IMR-90 (cell line): ENCODE data around the gene TBX15. TPM values are rescaled to one million over a fixed set of nuclear protein-coding genes. Genes with fewer than 3 reads are reported as not detected.

ENCODE experiments used
- ATAC-seq: fragments of 200-7000 bp; cut with Tn5 transposase; 2 replicates; pipeline ENCODE4 v1.9.1; 2020; ENCODE audit warnings: low read depth, mild to moderate bottlenecking, moderate library complexity
- BruUV-seq: library from RNA; stranded (reverse); fragments of 400-500 nt; replicated peaks from 2 replicates; lab custom pipeline; 2021; lab: Mats Ljungman, UMichigan
- CTCF ChIA-PET: fragments of 300-600 bp; formaldehyde crosslinking; extraction: SDS; loops from one replicate; lab custom pipeline; 2021; ENCODE audit warnings: antibody characterized with exemption; lab: Yijun Ruan, JAX
- POLR2A ChIA-PET: fragments of 300-600 bp; sonication (Branson Sonifier 250); formaldehyde crosslinking; loops from one replicate; lab custom pipeline; 2022; ENCODE audit warnings: antibody characterized with exemption; ENCODE audit not compliant: unreplicated experiment; lab: Charles Lee
- DNase-seq: peaks from one replicate; pipeline ENCODE4 v3.0.0; 2013
- H2AFZ ChIP-seq: replicated peaks from 2 replicates; pipeline ENCODE3; 2013; ENCODE audit warnings: low read length, mild to moderate bottlenecking; ENCODE audit not compliant: poor library complexity
- H2AK5ac ChIP-seq: 2 replicates; pipeline ENCODE4 v1.6.1; 2013; ENCODE audit warnings: low read depth, low read length, inconsistent platforms
- H2AK9ac ChIP-seq: replicated peaks from 2 replicates; pipeline ENCODE3; 2013; ENCODE audit warnings: mild to moderate bottlenecking, low read depth, low read length, moderate library complexity; ENCODE audit not compliant: poor library complexity
- H2BK120ac ChIP-seq: 2 replicates; pipeline ENCODE4 v1.6.1; 2013; ENCODE audit warnings: low read depth, low read length, inconsistent platforms
- H2BK15ac ChIP-seq: 3 replicates; pipeline ENCODE4 v1.6.1; 2013; ENCODE audit warnings: low read depth, low read length, inconsistent platforms
- H2BK20ac ChIP-seq: 2 replicates; pipeline ENCODE4 v1.6.1; 2013; ENCODE audit warnings: low read depth, mild to moderate bottlenecking, inconsistent platforms, low read length, moderate library complexity
- H2BK5ac ChIP-seq: 2 replicates; pipeline ENCODE4 v1.6.1; 2013; ENCODE audit warnings: mild to moderate bottlenecking, low read depth, low read length, inconsistent platforms; ENCODE audit not compliant: poor library complexity, severe bottlenecking
- H3K14ac ChIP-seq: replicated peaks from 2 replicates; pipeline ENCODE4 v1.6.1; 2013; ENCODE audit warnings: low read depth, low read length, inconsistent platforms
- H3K18ac ChIP-seq: 2 replicates; pipeline ENCODE4 v1.6.1; 2013; ENCODE audit warnings: low read depth, low read length, control low read depth
- H3K23ac ChIP-seq: 2 replicates; pipeline ENCODE4 v1.6.1; 2013; ENCODE audit warnings: low read depth, low read length, inconsistent platforms
- H3K27ac ChIP-seq: 2 replicates; pipeline ENCODE4 v1.5.1; 2013; ENCODE audit warnings: mild to moderate bottlenecking, control low read depth, low read length; ENCODE audit not compliant: insufficient read depth
- H3K27me3 ChIP-seq: 2 replicates; pipeline ENCODE4 v1.6.1; 2013; ENCODE audit warnings: low read length; ENCODE audit not compliant: control insufficient read depth, insufficient read depth
- H3K36me3 ChIP-seq: 2 replicates; pipeline ENCODE4 v1.6.1; 2013; ENCODE audit warnings: low read length, mixed read lengths; ENCODE audit not compliant: control insufficient read depth, insufficient read depth
- H3K4ac ChIP-seq: 2 replicates; pipeline ENCODE4 v1.6.1; 2013; ENCODE audit warnings: low read depth, low read length, inconsistent platforms
- H3K4me1 ChIP-seq: 2 replicates; pipeline ENCODE4 v1.6.1; 2013; ENCODE audit warnings: low read length, mixed read lengths; ENCODE audit not compliant: control insufficient read depth, insufficient read depth
- H3K4me2 ChIP-seq: 2 replicates; pipeline ENCODE4 v1.6.1; 2013; ENCODE audit warnings: low read depth, mild to moderate bottlenecking, control low read depth, low read length, moderate library complexity
- H3K4me3 ChIP-seq: 2 replicates; pipeline ENCODE4 v1.5.1; 2013; ENCODE audit warnings: low read depth, mild to moderate bottlenecking, control low read depth, low read length, moderate library complexity; ENCODE audit not compliant: insufficient read depth
- H3K56ac ChIP-seq: 2 replicates; pipeline ENCODE4 v1.6.1; 2013; ENCODE audit warnings: low read length, inconsistent platforms; ENCODE audit not compliant: insufficient read depth; ENCODE audit errors: extremely low read depth
- H3K79me1 ChIP-seq, 2 experiments: 2 replicates each; pipeline ENCODE4 v1.6.1; 2013; ENCODE audit warnings: low read length in 2 of 2, inconsistent platforms in 1 of 2, low read depth in 1 of 2
- H3K9ac ChIP-seq: 2 replicates; pipeline ENCODE4 v1.6.1; 2013; ENCODE audit warnings: low read depth, low read length, control low read depth
- H3K9me1 ChIP-seq: 2 replicates; pipeline ENCODE4 v1.6.1; 2013; ENCODE audit warnings: low read length, inconsistent platforms; ENCODE audit not compliant: insufficient read depth
- H3K9me3 ChIP-seq: 2 replicates; pipeline ENCODE4 v1.6.1; 2013; ENCODE audit warnings: low read length; ENCODE audit not compliant: control insufficient read depth, insufficient read depth
- H4K20me1 ChIP-seq: 2 replicates; pipeline ENCODE4 v1.6.1; 2013; ENCODE audit warnings: low read length, inconsistent platforms; ENCODE audit not compliant: insufficient read depth
- H4K5ac ChIP-seq: 2 replicates; pipeline ENCODE4 v1.6.1; 2013; ENCODE audit warnings: mild to moderate bottlenecking, low read depth, low read length, control low read depth
- H4K8ac ChIP-seq, 2 experiments: 2 replicates each; pipeline ENCODE4 v1.6.1; 2013; ENCODE audit warnings: low read depth in 2 of 2, low read length in 2 of 2, control low read depth in 1 of 2, inconsistent platforms in 1 of 2
- H4K91ac ChIP-seq: 2 replicates; pipeline ENCODE4 v1.6.1; 2013; ENCODE audit warnings: low read depth, low read length, inconsistent platforms; ENCODE audit not compliant: insufficient read depth
- CEBPB ChIP-seq: IDR thresholded peaks from 2 replicates; pipeline ENCODE4 v1.6.1; 2012; ENCODE audit warnings: low read depth, low read length, improper control_type of control experiment
- CHD1 ChIP-seq: IDR thresholded peaks from 2 replicates; pipeline ENCODE4 v1.6.1; 2012; ENCODE audit warnings: low read depth, low read length, improper control_type of control experiment
- CTCF ChIP-seq: conservative IDR thresholded peaks from 2 replicates; pipeline ENCODE4 v1.5.1; 2012; ENCODE audit warnings: mild to moderate bottlenecking, low read depth, low read length, improper control_type of control experiment
- FOS ChIP-seq: fragments of 150-350 bp; IDR thresholded peaks from 2 replicates; pipeline ENCODE4 v1.6.1; 2016; ENCODE audit warnings: low read depth, low read length
- MAZ ChIP-seq: IDR thresholded peaks from 2 replicates; pipeline ENCODE4 v1.6.1; 2012; ENCODE audit warnings: low read depth, mild to moderate bottlenecking, low read length, improper control_type of control experiment, moderate library complexity, borderline replicate concordance
- RAD21 ChIP-seq: IDR thresholded peaks from 2 replicates; pipeline ENCODE4 v1.6.1; 2012; ENCODE audit warnings: low read length, improper control_type of control experiment
- RFX5 ChIP-seq: IDR thresholded peaks from 2 replicates; pipeline ENCODE4 v1.8.0; 2012; ENCODE audit warnings: low read depth, mild to moderate bottlenecking, low read length, moderate library complexity
- USF2 ChIP-seq: fragments of 150-350 bp; IDR thresholded peaks from 2 replicates; pipeline ENCODE4 v1.6.1; 2017; ENCODE audit warnings: mild to moderate bottlenecking, antibody characterized with exemption, low read length, low read depth
- WGBS, 2 experiments: methylation state at CpG; one replicate each; pipeline versions ENCODE4 v1.1.5 to v1.1.7; 2013; ENCODE audit warnings: missing lambda C conversion rate in 2 of 2; ENCODE audit not compliant: insufficient read length in 1 of 2; ENCODE audit errors: extremely low coverage in 2 of 2; 5-methylcytosine and 5-hydroxymethylcytosine counted together
- dilution Hi-C: fragments of 300-500 bp; cut with HindIII; formaldehyde crosslinking; loops from one replicate; pipeline ENCODE4 v1.14.3; 2018; ENCODE audit warnings: low sequenced_read_pairs; ENCODE audit not compliant: unreplicated experiment
- in situ Hi-C: fragments of 300-500 bp; cut with MboI; formaldehyde crosslinking; loops from 3 replicates; pipeline ENCODE4 v1.14.3; 2019; ENCODE audit warnings: low sequenced_read_pairs, inconsistent platforms, mixed read lengths
- intact Hi-C: fragments of 100-400 bp; cut with micrococcal nuclease; formaldehyde crosslinking; loops from 2 replicates; pipeline ENCODE4 v1.10.0; 2022
- polyA plus RNA-seq, 3 experiments: library from polyadenylated mRNA; depleted of rRNA; stranded (reverse); fragments of >200 nt; gene quantifications; 2 replicates each; pipeline ENCODE4 v1.2.3, GENCODE V29; 2012; ENCODE audit warnings: low replicate concordance in 1 of 3
- total RNA-seq: library from RNA; depleted of rRNA; stranded (reverse); fragments of >200 nt; gene quantifications from 2 replicates; pipeline ENCODE4 v1.2.3, GENCODE V29; 2012

TBX15 gene
- total and polyA plus RNA-seq, 2 of the 4 experiments (the other 2 are of a cell fraction): not detected

GRCh38 chr1:118995312-118996016 is 7.3 kb upstream of the TBX15 start:
- no peak overlapping the region for H2AK5ac ChIP-seq
- no peaks in the 10 kb centered on the region for H3K9me1 ChIP-seq
- H3K4me1 ChIP-seq: no peaks in the 10 kb centered on the region
- H3K23ac ChIP-seq: no peak overlapping the region
- H3K27me3 ChIP-seq: peaks cover 96% of the 10 kb centered on the region
- H3K9me3 ChIP-seq: peaks cover 24% of the 10 kb centered on the region
- H4K8ac ChIP-seq: no peak overlapping the region
- no peak for DNase-seq
- H3K18ac ChIP-seq: no peak overlapping the region
- H3K56ac ChIP-seq: no peak overlapping the region
- no peak for TF ChIP-seq FOS
- TF ChIP-seq RFX5: no peak
- TF ChIP-seq CTCF: no peak
- no peak for TF ChIP-seq MAZ
- TF ChIP-seq CEBPB: no peak
- no peak for TF ChIP-seq CHD1
- no peak for TF ChIP-seq USF2
- no peak for TF ChIP-seq RAD21
- no peaks in the 10 kb centered on the region for H4K20me1 ChIP-seq
- no peak overlapping the region for H4K5ac ChIP-seq
- H3K4ac ChIP-seq: no peak overlapping the region
- no peak overlapping the region for H2AK9ac ChIP-seq
- in situ Hi-C loops (no loop called here), dilution Hi-C loops (no loop called here), intact Hi-C loops (no loop called here)
- no CpG with 5 or more reads among the region's 3 CpGs for WGBS, 2 experiments
- no peaks in the 10 kb centered on the region for H3K36me3 ChIP-seq
- H3K4me3 ChIP-seq: no peak overlapping the region
- no peak overlapping the region for H3K14ac ChIP-seq
- no peak for ATAC-seq
- CTCF ChIA-PET: no interaction called here
- H3K9ac ChIP-seq: no peak overlapping the region
- H3K27ac ChIP-seq: no peak overlapping the region
- POLR2A ChIA-PET: no interaction called here
- no peak overlapping the region for H3K4me2 ChIP-seq
- BruUV-seq: no TSS peak
- H3K79me1 ChIP-seq: no peaks in the 10 kb centered on the region
- H2BK5ac ChIP-seq: no peak overlapping the region
- H4K91ac ChIP-seq: no peak overlapping the region
- no peak overlapping the region for H2BK120ac ChIP-seq
- no peak overlapping the region for H2BK20ac ChIP-seq
- H2AFZ ChIP-seq: peak overlapping the region; percentile 26
- H2BK15ac ChIP-seq: no peak overlapping the region
